ENCODE data around the gene GATA6.
"Not testable (repeated sequence)": the region's sequence is repeated elsewhere in the genome, so short reads cannot be mapped to it uniquely, and the experiment has no call there.

GATA6 gene

GRCh38 chr18:22180722-22181121, 11.3 kb downstream of the GATA6 start:
- DNase-seq (ENCODE audit: low read depth, low spot score) = no peak

- DNase-seq (ENCODE audit: low read depth, low spot score) = no peak
These were observed 13.7 kb downstream of the GATA6 start for GRCh38 chr18:22182884-22183697.

GRCh38 chr18:22183698-22184170, 14.3 kb downstream of the GATA6 start:
- DNase-seq (ENCODE audit: low read depth, low spot score) = no peak

GRCh38 chr18:22184573-22184972, 15.2 kb downstream of the GATA6 start:
- not testable (repeated sequence) for DNase-seq (ENCODE audit: low read depth, low spot score)

GRCh38 chr18:22185273-22185672, 15.9 kb downstream of the GATA6 start:
- no peak for DNase-seq (ENCODE audit: low read depth, low spot score)

- DNase-seq (ENCODE audit: low read depth, low spot score) = no peak
These were observed 16.5 kb downstream of the GATA6 start for GRCh38 chr18:22185771-22186386.

- no peak for DNase-seq (ENCODE audit: low read depth, low spot score)
These were observed 17.1 kb downstream of the GATA6 start for GRCh38 chr18:22186484-22186971.

GRCh38 chr18:22188559-22189267, 19.3 kb downstream of the GATA6 start:
- no peak for DNase-seq (ENCODE audit: low read depth, low spot score)

GRCh38 chr18:22189449-22190166, 20.2 kb downstream of the GATA6 start:
- DNase-seq (ENCODE audit: low read depth, low spot score) = no peak

- DNase-seq (ENCODE audit: low read depth, low spot score) = no peak
These were observed 21.9 kb downstream of the GATA6 start for GRCh38 chr18:22191346-22191695.

- no peak for DNase-seq (ENCODE audit: low read depth, low spot score)
These were observed 22.5 kb downstream of the GATA6 start for GRCh38 chr18:22191923-22192322.

GRCh38 chr18:22193466-22193865, 24.1 kb downstream of the GATA6 start:
- DNase-seq (ENCODE audit: low read depth, low spot score) = no peak

- no peak for DNase-seq (ENCODE audit: low read depth, low spot score)
These were observed 24.8 kb downstream of the GATA6 start for GRCh38 chr18:22194151-22194598.

GRCh38 chr18:22195052-22195451, 25.7 kb downstream of the GATA6 start:
- no peak for DNase-seq (ENCODE audit: low read depth, low spot score)

GRCh38 chr18:22196943-22197342, 27.6 kb downstream of the GATA6 start:
- DNase-seq (ENCODE audit: low read depth, low spot score) = not testable (repeated sequence)

- no peak for DNase-seq (ENCODE audit: low read depth, low spot score)
These were observed 28.3 kb downstream of the GATA6 start for GRCh38 chr18:22197668-22198067.

GRCh38 chr18:22198163-22198562, 28.8 kb downstream of the GATA6 start:
- DNase-seq (ENCODE audit: low read depth, low spot score) = no peak

- DNase-seq (ENCODE audit: low read depth, low spot score) = no peak
These were observed 29.6 kb downstream of the GATA6 start for GRCh38 chr18:22199005-22199404.

- no peak for DNase-seq (ENCODE audit: low read depth, low spot score)
These were observed 31.3 kb downstream of the GATA6 start for GRCh38 chr18:22200611-22201225.

- no peak for DNase-seq (ENCODE audit: low read depth, low spot score)
These were observed 33.6 kb downstream of the GATA6 start for GRCh38 chr18:22203035-22203434.

GRCh38 chr18:22203536-22204213, 34.3 kb downstream of the GATA6 start:
- no peak for DNase-seq (ENCODE audit: low read depth, low spot score)
